GM19035 (cell line): Measurements from ENCODE around the gene SLC35F6.
"Not testable (repeated sequence)": the region's sequence is repeated elsewhere in the genome, so short reads cannot be mapped to it uniquely, and the experiment has no call there.

Experiments used
- ATAC-seq: cut with Tn5 transposase; IDR thresholded peaks from one replicate; pipeline ENCODE4 v1.9.1; 2021; ENCODE audit not compliant: unreplicated experiment

Gene SLC35F6

DNA sequence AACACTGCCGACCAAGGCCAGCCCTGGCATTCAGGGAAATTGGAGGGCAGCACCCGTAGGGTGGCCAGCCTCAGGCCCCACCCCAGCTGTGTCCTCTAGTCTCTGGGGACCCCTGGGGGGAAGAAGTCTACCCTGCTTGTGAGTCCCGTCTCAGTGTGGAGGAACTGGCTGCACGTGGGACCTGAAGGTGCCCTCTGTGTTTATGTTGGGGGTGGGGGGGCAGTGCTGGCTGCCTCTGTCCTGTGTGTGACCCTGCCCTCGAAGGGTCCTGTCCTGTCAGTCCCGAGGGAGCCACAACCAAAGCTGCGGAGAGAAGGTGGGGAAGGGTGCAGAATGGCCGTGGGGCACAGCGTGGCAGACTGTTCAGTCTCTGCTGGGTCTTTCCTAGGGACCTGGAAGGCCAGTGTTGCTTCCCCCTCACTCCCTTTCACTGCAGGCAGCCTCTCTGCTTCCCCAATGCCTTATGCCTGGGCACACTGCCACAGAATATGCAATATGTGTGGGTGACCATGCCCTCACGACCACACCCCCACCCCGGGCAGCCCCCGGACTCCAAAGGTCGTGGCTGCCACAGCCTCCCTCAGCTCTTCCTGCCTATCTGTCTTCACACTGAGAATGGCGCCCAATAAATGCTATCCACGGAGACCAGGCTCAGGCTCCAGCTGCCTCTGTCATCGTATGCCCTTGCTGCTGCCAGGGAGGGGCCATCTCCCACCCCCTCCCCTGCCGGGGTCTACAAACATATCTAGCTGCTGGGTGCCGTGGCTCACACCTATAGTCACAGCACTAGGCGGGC is 33.3 kb upstream of the SLC35F6 start:
- ATAC-seq = no peak

DNA sequence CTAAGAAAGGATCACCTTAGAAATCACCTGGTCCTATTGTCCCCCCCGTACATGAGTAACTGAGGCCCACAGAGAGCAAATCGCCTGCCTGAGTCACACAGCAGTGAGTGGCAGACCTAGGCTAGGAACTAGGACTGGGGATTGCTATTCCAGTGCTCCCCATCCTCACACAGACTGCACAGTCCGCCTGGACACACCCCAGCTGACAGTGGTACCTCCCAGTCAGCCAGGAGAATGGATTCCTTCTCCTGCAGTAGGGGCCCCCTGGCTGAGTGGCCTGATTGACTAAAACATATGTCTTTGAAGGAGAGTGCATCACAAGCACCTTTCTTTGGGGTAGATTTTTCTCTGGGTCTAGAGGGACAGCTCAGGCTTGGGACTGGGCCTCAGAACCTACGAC is 32.4 kb upstream of the SLC35F6 start:
- no peak for ATAC-seq

DNA sequence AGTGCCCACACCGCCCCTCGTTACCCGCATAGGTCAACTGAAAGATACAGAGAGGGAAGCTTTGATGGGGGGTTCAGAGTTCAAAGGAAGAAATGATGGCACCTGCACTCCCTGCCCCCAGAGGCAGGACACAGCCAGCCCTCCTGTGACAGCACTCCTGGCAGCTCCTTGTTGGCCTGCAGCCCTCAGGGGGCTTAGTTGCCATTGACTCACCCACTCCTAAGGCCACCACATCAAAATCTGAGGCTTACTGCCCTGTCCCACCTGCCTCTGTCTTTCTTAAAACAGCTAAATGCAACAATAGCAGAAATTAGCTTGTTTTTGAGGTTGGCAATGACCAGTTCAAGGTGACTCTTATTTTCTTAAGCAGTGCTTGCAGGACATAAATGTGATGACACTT is 31.6 kb upstream of the SLC35F6 start:
- ATAC-seq = no peak

DNA sequence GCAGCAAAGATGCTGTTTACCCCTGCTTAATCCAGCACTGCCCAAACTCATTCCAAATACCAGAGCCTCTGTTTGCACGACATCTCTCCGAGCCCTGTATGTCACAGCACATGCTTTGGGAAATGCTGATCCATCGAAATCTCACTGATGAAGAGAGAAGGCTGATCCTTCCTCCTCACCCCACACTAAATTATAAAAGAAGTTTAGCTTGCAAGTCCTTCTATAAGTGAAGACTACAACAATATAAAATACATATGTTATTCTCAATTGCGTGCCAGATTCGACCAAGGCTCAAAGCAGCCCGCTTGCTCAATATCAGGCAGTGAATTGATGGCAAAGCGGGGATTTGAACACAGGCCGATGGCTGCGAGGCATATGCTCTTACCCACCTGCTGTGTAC is 30.7 kb upstream of the SLC35F6 start:
- no peak for ATAC-seq

DNA sequence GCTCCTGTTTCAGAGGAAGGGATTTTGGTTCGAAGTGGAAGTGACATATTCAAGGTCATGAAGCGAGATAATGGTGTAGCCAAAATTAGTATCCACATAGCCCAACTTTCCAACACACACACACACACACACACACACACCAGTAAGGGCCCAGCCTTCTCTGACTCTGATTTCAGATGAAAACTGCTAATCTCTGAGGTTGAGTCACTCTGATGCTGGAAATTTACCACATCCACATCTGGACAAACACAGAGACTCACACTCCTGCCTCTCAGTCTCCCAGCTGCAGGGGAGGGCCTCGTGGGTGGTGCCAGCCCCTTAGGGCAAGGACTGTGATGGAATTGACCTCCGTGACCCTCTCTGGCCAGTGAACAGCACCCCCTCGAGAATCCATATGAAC is 29.0 kb upstream of the SLC35F6 start:
- no peak for ATAC-seq

DNA sequence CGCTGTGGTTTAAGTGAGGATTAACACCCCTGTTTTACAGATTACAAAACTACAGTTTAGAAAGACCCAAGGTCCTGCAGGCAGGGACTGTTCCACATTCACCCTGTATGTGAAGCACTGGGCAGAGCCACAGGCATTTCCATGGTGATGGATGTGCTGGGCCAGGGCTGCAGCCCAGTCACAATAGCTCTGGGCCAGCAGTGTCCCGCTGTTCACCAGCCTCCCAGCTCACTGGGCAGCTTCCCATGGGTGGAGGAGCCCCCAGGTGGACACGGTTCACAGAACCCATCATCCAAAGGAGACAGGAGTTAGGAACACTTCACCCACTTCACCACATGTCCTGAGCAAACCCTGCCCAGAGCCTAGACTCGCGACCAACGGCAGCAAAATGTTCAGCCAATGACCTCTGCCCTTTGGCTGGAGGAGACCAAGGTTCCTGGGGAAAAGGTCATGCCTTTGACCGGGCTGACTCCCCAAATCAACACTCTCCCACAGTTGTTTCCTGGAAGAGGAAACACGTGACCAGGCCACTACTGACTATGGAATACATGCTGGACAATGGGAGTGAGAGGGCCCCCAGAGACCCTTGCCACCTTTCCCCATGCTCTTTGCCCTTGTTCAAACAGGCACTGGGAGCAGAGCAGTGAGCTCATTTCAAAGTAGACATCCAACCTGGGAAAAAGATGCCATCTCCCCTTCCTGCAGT is 28.0 kb upstream of the SLC35F6 start:
- no peak for ATAC-seq

DNA sequence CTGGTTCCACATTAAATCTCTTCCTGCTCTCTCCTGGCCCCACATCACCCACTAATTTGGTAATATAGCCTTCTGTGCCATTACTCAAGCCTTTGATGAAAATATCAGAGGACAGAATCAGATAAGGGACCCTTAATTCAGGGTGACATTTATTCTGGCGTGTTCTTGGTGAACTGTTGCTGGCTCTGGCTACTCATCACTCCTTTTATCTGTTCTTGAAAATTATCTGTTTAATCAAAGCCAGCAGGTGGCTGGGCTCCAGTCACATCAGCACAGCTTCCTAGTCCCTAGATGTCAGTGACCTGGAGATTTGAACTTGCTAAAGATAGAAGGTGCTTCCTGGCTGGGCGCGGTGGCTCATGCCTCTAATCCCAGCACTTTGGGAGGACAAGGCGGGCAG is 26.9 kb upstream of the SLC35F6 start:
- no peak for ATAC-seq

DNA sequence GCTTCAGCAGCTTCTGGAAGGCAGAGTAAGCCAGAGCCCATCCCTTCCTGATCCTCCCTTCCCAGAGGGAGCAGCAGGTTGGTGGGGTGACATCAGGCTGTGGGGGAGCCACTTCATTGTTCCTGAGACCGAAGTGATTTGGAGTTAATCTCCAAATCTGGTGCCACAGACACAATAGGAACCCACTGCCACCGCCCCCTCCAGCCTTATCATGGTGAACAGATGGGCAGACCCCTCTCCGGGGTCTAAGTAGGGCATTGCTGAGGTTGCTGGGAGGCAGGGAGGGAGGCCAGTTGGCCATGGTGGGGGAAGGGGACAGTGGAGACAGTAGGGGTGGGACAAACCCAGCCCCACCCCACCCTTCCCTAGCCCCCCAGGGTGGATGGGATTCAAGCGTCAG is 25.6 kb upstream of the SLC35F6 start:
- no peak for ATAC-seq

DNA sequence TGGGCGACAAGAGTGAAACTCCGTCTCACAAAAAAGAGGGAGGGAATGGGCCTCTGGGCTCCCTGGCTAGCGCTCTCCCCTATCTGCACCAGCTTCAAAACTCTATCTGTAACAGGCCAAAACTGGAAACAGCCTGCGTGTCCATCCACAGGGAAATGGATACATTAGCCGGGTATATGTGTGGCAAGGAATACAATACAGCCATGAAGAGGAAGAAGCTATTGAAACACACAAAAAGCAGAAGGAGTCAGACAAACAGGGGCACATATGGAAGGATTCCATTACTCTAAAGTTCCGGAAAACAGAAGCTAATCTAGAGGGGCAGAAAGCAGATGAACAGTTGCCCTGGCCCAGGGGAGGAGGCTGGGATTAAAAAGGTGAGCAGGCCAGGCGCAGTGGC is 24.6 kb upstream of the SLC35F6 start:
- ATAC-seq = no peak

DNA sequence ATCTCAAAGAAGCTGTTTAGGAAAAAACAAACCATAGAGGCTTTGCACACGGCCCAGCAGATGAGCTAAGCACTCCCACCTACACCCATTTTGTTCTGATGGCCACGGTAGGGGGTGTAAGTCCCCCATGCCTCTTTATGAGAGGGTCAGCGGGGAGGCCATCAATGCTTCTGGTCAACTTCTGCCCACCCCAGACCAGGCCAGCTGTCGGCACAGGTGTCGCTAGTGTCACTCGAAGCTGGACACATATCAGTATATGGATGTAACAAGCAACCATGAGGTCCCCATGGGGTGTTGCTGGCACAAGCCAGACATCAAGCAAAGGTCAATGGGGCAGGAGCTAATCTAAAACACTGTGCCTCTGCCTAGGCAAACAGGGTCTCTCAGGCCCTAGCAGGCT is 23.7 kb upstream of the SLC35F6 start:
- ATAC-seq = no peak

DNA sequence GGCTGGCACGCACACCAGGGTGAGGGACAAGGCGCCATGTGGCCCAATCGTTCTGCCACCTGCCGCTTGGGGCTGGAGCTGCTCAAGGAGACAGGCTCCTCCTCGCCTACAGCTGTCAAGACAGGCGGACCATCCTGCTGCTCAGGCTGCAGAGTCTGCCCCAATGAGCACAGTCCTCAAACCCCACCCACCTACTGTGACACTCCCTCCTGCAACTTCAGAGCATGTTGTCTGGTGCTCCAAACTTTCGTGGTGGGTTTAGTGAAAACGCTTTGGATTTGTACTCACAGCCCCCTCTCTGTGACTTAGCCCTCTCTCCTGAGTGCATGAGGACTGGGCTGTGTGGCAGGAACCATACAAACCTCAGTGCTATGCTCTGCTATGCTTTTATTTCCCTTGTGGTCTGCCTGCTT is 23.2 kb upstream of the SLC35F6 start:
- ATAC-seq = no peak

DNA sequence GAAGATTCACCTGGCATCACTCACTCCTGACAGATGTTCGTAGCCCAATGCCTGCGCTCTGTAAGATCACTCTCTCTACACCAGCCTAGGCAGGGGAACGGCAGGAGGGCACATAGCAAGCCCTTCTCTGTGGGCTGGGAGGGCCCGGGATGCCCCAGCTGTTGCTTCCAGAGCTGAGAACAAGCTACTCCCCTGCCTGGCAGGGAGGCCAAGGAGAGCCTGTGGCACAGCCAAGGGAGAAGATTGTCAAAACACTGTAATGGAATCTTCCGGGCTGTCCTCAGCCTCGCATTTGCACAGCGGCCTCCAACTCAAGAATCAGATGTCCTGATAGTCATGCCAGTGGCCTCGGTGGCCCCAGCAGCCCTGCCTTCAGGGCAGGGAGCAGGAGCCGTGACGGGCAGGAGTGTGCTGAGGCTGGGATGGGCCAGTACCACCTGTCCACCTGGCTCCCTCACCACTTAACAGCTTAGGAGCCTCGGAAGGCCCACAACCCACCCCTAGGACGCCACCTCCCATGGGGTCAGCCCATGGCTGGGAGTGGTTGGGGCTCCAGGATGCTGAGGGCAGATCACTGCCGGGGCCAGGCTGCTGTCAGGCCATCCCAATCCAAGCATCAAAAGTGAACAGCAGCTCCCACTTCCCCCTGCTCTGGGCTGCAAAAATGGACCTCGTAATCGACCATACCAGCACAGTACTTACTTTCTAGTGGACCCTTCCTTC is 21.9 kb upstream of the SLC35F6 start:
- ATAC-seq = no peak

DNA sequence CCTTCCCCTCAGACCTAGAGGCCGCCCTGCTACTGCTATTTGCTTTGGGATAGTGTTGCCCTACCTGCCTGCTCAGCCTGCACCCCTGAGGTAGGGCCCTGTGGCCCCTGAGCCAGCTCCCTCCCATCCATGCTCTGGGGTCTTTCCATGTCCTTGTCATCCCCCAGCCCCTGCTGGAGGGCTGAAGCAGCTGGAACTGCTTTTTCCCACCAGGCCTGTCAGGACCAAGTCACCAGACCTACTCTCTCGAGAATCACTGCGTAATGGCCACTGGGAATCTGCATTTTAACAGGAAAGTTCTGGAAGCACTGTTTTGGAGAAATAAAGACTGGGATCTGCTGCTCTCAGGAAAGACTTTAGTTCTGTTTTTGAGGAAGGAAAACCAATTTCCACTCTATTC is 20.2 kb upstream of the SLC35F6 start:
- ATAC-seq = no peak

DNA sequence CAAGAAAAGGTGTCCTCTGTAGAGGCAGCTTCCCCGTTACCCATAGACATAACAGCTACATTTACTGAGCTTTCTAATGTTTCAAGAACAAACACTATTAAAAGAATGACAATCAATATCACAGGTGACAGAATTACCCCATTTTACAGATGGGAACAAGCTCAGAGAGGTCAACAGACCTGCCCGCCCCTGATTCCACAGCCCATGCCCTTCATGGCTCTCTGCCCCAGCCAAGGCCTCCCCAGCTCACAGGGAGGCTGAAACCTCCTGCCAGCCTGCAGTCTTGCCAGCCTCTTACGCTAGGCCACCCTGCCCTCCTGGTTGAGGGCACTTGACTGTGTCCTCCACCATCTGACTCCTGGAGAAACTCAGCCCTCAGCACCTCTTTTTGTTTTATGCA is 19.1 kb upstream of the SLC35F6 start:
- ATAC-seq = no peak

DNA sequence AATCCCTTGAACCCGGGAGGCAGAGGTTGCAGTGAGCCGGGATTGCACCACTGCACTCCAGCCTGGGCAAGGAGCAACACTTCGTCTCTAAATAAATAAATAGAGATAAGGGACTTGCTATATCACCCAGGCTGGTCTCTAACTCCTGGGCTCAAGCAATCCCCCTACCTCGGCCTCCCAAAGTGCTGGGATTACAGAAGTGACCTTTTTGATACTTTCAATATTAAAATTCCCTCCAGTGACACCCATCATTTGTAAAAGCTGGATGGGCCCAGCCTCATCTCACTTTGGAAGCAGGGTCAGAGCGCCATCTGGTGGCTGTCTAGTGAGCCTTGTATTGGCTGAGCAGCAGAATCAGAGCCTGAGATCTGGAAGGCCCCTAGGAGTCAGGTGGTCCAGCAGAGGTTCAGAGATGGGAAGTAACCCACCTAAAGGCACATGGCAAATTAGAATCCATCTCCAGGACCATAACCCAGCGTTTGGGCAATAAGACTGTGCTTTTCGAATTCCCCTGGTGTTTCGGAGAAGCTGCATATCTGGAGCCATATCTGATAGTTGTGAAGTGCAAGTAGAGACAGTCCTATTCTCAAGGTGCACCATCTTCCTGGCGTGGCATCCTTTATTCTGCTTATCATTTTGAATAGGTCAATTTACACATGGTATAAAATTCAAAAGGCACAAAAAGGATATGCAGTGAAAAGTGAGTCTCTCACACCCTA is 18.3 kb upstream of the SLC35F6 start:
- no peak for ATAC-seq

DNA sequence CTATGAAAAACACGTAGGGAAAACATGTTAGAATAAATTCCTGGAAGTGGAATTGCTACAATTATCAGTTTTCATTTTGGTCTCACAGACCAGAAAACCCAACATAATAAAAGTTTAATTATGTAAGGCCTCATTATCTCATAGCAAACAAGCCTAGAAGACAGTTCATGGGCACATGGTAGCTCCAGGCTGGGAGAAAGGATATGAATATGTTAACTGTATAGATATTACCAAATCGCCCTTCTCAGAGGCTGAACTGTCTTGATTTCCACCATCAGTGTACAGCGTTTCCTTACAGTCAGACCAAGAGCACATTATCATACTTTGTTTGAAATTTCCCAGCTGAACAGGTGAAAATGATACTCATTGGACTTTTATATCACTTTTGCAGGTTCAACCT is 17.1 kb upstream of the SLC35F6 start:
- ATAC-seq = no peak

DNA sequence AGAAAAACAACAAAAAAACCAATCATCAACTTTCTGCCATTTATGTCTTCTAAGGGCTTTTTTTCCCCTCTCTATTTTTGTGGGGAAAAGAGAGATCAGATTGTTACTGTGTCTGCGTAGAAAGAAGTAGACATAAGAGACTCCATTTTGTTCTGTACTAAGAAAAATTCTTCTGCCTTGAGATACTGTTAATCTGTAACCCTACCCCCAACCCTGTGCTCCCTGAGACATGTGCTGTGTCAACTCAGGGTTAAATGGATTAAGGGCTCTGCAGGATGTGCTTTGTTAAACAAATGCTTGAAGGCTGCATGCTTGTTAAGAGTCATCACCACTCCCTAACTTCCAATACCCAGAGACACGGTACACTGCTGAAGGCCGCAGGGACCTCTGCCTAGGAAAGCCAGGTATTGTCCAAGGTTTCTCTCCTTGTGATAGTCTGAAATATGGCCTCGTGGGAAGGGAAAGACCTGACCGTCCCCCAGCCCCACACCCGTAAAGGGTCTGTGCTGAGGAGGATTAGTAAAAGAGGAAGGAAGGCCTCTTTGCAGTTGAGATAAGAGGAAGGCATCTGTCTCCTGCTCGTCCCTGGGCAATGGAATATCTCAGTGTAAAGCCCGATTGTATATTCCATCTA is 14.2 kb upstream of the SLC35F6 start:
- ATAC-seq = not testable (repeated sequence)

DNA sequence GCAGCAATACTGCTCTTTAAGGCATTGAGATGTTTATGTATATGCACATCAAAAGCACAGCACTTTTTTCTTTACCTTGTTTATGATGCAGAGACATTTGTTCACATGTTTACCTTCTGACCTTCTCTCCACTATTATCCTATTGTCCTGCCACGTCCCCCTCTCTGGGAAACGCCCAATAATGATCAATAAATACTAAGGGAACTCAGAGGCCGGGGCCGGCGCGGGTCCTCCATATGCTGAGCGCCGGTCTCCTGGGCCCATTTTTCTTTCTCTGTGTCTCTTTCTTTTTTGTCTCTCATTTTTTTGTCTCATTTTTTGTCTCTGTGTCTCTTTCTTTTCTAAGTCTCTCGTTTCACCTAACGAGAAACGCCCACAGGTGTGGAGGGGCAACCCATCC is 13.6 kb upstream of the SLC35F6 start:
- ATAC-seq = not testable (repeated sequence)

DNA sequence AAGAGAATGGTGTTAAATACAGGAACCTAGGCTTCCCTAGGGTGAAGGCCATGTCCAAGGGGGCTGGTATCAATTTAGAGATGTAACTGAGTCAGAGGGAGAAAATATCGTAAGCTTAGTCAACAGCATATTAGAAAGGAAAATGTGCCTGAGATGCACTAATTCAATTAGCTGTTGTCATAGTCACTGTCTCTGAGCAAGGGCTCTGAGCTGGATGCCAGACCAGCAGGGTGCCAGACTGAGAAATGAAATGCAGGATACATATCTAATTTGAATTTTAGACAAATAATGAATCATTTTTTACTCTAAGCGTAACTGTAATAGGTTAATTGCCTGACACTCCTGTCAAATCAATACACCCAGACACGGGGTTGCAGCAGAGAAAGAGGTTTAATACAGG is 11.4 kb upstream of the SLC35F6 start:
- ATAC-seq = no peak

DNA sequence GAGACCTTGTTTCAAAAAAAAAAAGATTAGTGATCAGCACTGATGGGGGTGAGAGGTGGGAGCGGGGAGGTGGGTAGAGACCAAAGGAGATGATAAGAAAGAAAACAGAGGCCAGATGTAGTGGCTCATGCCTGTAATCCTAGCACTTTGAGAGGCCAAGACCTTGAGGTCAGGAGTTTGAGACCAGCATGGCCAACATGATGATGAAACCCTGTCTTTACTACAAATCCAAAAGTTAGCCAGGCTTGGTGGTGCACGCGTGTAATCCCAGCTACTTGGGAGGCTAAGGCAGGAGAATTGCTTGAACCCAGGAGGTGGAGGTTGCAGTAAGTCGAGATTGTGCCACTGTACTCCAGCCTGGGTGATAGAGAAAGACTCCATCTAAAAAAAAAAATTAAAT is 9.5 kb upstream of the SLC35F6 start:
- ATAC-seq = no peak
